WTC11 (cell line): ENCODE measurements around the gene RPL15. TPM values are rescaled to one million over a fixed set of nuclear protein-coding genes. Genes with fewer than 3 reads are reported as not detected.

ENCODE experiments used
- ATAC-seq: fragments of 200-7000 bp; cut with Tn5 transposase; 2 replicates; pipeline ENCODE4 v1.10.0; 2021; ENCODE audit warnings: mild to moderate bottlenecking, moderate library complexity
- CTCF ChIA-PET: fragments of 300-600 bp; sonication (Branson Sonifier 250); formaldehyde crosslinking; loops from one replicate; lab custom pipeline; 2021; ENCODE audit warnings: antibody characterized with exemption; lab: Charles Lee
- POLR2A ChIA-PET: fragments of 350-600 bp; sonication (Branson Sonifier 250); formaldehyde crosslinking; loops from one replicate; lab custom pipeline; 2021; ENCODE audit warnings: antibody characterized with exemption; lab: Charles Lee
- DNase-seq: peaks from one replicate; pipeline ENCODE4 v3.0.0; 2021; ENCODE audit warnings: low spot score
- H3K27ac Mint-ChIP-seq: 2 replicates; pipeline ENCODE4 v1.8.0; 2021; ENCODE audit warnings: mixed read lengths
- H3K27me3 Mint-ChIP-seq: 2 replicates; pipeline ENCODE4 v1.8.0; 2021; ENCODE audit warnings: low read depth, mild to moderate bottlenecking, moderate library complexity, mixed read lengths
- H3K36me3 Mint-ChIP-seq: 2 replicates; pipeline ENCODE4 v1.8.0; 2021; ENCODE audit warnings: mixed read lengths
- H3K4me1 Mint-ChIP-seq: 2 replicates; pipeline ENCODE4 v1.8.0; 2022; ENCODE audit warnings: mixed read lengths
- H3K4me3 Mint-ChIP-seq: 2 replicates; pipeline ENCODE4 v1.8.0; 2021; ENCODE audit warnings: mild to moderate bottlenecking, moderate library complexity, mixed read lengths
- H3K9me3 Mint-ChIP-seq: 2 replicates; pipeline ENCODE4 v1.8.0; 2021; ENCODE audit warnings: mixed read lengths
- CREB1 ChIP-seq: sonication (generic); formaldehyde crosslinking; IDR thresholded peaks from 2 replicates; pipeline ENCODE4 v1.8.0; 2023; ENCODE audit warnings: mild to moderate bottlenecking, missing genetic modification reagents
- EMX1 ChIP-seq: fragments of 250-450 bp; sonication (Bioruptor Pico); IDR thresholded peaks from 2 replicates; pipeline ENCODE4 v1.8.0; 2021; ENCODE audit warnings: mild to moderate bottlenecking
- ESRRA ChIP-seq: sonication (generic); formaldehyde crosslinking; IDR thresholded peaks from 2 replicates; pipeline ENCODE4 v1.8.1; 2022; ENCODE audit warnings: mild to moderate bottlenecking, missing genetic modification reagents, borderline replicate concordance
- NFE2L1 ChIP-seq: sonication (generic); formaldehyde crosslinking; IDR thresholded peaks from 2 replicates; pipeline ENCODE4 v1.8.1; 2023; ENCODE audit warnings: missing genetic modification reagents
- NR1H2 ChIP-seq: sonication (generic); formaldehyde crosslinking; IDR thresholded peaks from 2 replicates; pipeline ENCODE4 v1.9.0; 2021; ENCODE audit warnings: mild to moderate bottlenecking, moderate library complexity, missing genetic modification reagents
- total RNA-seq: library from RNA; stranded (reverse); gene quantifications from 3 replicates; pipeline ENCODE4 v1.2.3, GENCODE V29; 2021
- TF ChIP-seq, protein P1 (sequence below): sonication (generic); formaldehyde crosslinking; IDR thresholded peaks from 2 replicates; pipeline ENCODE4 v1.8.1; 2023; ENCODE audit warnings: mild to moderate bottlenecking, missing genetic modification reagents, moderate library complexity
- TF ChIP-seq, protein P2 (sequence below): sonication (generic); formaldehyde crosslinking; IDR thresholded peaks from 2 replicates; pipeline ENCODE4 v1.8.1; 2023; ENCODE audit warnings: mild to moderate bottlenecking, missing genetic modification reagents
- TF ChIP-seq, protein P3 (sequence below): sonication (generic); formaldehyde crosslinking; IDR thresholded peaks from 2 replicates; pipeline ENCODE4 v1.8.0; 2023; ENCODE audit warnings: missing genetic modification reagents, mild to moderate bottlenecking, borderline replicate concordance
- TF ChIP-seq, protein P4 (sequence below): sonication (generic); formaldehyde crosslinking; conservative IDR thresholded peaks from 2 replicates; pipeline ENCODE4 v1.8.1; 2023; ENCODE audit warnings: mild to moderate bottlenecking, low read depth, missing genetic modification reagents, moderate library complexity
- TF ChIP-seq, protein P5 (sequence below): fragments of 250-450 bp; sonication (Bioruptor Pico); conservative IDR thresholded peaks from 2 replicates; pipeline ENCODE4 v1.9.0; 2021; ENCODE audit warnings: mild to moderate bottlenecking
- TF ChIP-seq, protein P6 (sequence below): sonication (generic); formaldehyde crosslinking; IDR thresholded peaks from 2 replicates; pipeline ENCODE4 v1.8.1; 2022; ENCODE audit warnings: low read depth, mild to moderate bottlenecking, moderate library complexity, missing genetic modification reagents, borderline replicate concordance

Gene RPL15
- total RNA-seq, 1 experiment from 2014 or later, result 2,428 TPM

DNA sequence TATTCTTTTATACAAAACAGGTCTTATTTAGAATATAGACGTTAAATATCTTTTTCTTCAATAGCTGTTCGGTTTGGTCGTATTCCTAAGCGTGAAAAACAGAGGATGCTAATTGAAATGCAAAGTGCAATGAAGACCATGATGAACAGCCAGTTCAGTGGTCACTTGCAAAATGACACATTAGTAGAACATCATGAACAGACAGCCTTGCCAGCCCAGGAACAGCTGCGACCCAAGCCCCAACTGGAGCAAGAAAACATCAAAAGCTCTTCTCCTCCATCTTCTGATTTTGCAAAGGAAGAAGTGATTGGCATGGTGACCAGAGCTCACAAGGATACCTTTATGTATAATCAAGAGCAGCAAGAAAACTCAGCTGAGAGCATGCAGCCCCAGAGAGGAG lies 45.0 kb downstream of the RPL15 start (continued):
- TF ChIP-seq EMX1 (CRISPR knock-in tag), result no peak
- TF ChIP-seq, protein P1, sequence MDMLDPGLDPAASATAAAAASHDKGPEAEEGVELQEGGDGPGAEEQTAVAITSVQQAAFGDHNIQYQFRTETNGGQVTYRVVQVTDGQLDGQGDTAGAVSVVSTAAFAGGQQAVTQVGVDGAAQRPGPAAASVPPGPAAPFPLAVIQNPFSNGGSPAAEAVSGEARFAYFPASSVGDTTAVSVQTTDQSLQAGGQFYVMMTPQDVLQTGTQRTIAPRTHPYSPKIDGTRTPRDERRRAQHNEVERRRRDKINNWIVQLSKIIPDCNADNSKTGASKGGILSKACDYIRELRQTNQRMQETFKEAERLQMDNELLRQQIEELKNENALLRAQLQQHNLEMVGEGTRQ, result no peak
- no peak for TF ChIP-seq ESRRA (CRISPR knock-in tag)
- TF ChIP-seq, protein P2, sequence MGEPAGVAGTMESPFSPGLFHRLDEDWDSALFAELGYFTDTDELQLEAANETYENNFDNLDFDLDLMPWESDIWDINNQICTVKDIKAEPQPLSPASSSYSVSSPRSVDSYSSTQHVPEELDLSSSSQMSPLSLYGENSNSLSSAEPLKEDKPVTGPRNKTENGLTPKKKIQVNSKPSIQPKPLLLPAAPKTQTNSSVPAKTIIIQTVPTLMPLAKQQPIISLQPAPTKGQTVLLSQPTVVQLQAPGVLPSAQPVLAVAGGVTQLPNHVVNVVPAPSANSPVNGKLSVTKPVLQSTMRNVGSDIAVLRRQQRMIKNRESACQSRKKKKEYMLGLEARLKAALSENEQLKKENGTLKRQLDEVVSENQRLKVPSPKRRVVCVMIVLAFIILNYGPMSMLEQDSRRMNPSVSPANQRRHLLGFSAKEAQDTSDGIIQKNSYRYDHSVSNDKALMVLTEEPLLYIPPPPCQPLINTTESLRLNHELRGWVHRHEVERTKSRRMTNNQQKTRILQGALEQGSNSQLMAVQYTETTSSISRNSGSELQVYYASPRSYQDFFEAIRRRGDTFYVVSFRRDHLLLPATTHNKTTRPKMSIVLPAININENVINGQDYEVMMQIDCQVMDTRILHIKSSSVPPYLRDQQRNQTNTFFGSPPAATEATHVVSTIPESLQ (CRISPR knock-in tag), result no peak
- no peak for TF ChIP-seq NFE2L1 (CRISPR knock-in tag)
- TF ChIP-seq, protein P3, sequence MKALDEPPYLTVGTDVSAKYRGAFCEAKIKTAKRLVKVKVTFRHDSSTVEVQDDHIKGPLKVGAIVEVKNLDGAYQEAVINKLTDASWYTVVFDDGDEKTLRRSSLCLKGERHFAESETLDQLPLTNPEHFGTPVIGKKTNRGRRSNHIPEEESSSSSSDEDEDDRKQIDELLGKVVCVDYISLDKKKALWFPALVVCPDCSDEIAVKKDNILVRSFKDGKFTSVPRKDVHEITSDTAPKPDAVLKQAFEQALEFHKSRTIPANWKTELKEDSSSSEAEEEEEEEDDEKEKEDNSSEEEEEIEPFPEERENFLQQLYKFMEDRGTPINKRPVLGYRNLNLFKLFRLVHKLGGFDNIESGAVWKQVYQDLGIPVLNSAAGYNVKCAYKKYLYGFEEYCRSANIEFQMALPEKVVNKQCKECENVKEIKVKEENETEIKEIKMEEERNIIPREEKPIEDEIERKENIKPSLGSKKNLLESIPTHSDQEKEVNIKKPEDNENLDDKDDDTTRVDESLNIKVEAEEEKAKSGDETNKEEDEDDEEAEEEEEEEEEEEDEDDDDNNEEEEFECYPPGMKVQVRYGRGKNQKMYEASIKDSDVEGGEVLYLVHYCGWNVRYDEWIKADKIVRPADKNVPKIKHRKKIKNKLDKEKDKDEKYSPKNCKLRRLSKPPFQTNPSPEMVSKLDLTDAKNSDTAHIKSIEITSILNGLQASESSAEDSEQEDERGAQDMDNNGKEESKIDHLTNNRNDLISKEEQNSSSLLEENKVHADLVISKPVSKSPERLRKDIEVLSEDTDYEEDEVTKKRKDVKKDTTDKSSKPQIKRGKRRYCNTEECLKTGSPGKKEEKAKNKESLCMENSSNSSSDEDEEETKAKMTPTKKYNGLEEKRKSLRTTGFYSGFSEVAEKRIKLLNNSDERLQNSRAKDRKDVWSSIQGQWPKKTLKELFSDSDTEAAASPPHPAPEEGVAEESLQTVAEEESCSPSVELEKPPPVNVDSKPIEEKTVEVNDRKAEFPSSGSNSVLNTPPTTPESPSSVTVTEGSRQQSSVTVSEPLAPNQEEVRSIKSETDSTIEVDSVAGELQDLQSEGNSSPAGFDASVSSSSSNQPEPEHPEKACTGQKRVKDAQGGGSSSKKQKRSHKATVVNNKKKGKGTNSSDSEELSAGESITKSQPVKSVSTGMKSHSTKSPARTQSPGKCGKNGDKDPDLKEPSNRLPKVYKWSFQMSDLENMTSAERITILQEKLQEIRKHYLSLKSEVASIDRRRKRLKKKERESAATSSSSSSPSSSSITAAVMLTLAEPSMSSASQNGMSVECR (CRISPR knock-in tag), result no peak

DNA sequence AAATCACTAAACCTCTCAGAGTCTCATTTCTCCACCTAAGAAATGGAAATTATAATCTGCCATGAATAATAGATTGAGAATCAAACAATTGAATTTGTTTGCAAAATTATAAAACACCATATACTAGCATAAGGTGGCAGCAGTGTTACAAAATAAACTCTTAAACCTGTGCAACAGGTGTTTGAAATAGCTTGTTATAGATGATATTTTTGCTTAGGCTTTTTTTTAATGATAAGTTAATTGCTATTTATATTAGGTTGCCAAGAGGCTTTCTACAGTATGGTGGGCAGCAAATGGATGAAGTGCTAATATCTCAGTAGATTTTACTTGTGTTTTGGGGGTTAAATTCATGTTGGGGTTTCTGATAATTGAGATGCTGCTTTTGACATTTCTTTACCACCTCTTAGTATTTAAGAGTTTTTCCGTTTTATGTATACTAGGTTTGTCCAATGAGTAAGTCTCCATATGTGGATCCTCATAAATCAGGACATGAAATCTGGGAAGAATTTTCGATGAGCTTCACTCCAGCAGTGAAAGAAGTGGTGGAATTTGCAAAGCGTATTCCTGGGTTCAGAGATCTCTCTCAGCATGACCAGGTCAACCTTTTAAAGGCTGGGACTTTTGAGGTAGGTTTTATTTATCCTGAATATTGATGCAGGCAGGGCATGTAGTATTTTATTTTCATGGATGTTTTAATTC lies 47.8 kb downstream of the RPL15 start:
- no peak overlapping the region for H3K4me3 Mint-ChIP-seq
- no peaks in the 10 kb centered on the region for H3K9me3 Mint-ChIP-seq
- CTCF ChIA-PET, result interaction anchor here (0.6 kb wide), 3 partner anchors 9 to 556 kb away, joined by 3 read pairs; no protein-coding TSS in a partner anchor
- no peaks in the 10 kb centered on the region for H3K4me1 Mint-ChIP-seq
- H3K27me3 Mint-ChIP-seq, result no peaks in the 10 kb centered on the region
- TF ChIP-seq, protein P4, sequence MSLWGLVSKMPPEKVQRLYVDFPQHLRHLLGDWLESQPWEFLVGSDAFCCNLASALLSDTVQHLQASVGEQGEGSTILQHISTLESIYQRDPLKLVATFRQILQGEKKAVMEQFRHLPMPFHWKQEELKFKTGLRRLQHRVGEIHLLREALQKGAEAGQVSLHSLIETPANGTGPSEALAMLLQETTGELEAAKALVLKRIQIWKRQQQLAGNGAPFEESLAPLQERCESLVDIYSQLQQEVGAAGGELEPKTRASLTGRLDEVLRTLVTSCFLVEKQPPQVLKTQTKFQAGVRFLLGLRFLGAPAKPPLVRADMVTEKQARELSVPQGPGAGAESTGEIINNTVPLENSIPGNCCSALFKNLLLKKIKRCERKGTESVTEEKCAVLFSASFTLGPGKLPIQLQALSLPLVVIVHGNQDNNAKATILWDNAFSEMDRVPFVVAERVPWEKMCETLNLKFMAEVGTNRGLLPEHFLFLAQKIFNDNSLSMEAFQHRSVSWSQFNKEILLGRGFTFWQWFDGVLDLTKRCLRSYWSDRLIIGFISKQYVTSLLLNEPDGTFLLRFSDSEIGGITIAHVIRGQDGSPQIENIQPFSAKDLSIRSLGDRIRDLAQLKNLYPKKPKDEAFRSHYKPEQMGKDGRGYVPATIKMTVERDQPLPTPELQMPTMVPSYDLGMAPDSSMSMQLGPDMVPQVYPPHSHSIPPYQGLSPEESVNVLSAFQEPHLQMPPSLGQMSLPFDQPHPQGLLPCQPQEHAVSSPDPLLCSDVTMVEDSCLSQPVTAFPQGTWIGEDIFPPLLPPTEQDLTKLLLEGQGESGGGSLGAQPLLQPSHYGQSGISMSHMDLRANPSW (CRISPR knock-in tag), result no peak
- TF ChIP-seq NR1H2 (no peak), CREB1 (CRISPR knock-in tag) (no peak)
- TF ChIP-seq, protein P5, sequence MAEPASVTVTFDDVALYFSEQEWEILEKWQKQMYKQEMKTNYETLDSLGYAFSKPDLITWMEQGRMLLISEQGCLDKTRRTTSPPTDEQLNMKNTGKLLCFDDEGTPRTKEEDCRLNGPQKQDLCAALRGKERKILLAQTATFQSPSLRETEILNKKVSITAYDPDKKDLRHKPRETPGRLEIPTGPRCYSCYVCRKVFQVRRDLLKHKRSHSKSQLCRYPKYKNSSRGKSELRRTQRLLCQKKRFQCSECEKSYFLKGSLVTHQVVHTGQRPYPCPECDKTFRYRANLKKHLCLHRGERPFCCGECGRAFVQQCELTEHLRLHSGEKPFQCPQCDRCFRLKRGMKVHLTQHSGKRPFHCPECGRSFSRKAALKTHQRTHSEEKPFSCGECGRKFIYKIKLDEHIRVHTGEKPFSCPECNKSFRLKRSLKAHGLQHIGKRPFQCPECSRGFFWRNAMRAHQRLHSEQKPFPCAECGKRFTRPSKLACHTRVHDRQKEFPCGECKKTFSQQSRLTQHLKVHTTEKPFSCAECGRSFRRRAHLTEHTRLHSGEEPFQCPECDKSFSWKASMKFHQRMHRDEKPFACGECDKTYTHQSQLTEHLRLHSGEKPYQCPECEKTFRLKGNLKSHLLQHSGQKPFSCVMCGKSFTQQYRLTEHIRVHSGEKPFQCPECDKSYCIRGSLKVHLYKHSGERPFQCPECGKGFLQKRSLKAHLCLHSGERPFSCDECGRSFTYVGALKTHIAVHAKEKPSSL (CRISPR knock-in tag), result no peak
- TF ChIP-seq, protein P6, sequence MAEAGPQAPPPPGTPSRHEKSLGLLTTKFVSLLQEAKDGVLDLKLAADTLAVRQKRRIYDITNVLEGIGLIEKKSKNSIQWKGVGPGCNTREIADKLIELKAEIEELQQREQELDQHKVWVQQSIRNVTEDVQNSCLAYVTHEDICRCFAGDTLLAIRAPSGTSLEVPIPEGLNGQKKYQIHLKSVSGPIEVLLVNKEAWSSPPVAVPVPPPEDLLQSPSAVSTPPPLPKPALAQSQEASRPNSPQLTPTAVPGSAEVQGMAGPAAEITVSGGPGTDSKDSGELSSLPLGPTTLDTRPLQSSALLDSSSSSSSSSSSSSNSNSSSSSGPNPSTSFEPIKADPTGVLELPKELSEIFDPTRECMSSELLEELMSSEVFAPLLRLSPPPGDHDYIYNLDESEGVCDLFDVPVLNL (CRISPR knock-in tag), result no peak
- no peak overlapping the region for H3K27ac Mint-ChIP-seq
- ATAC-seq (no peak), DNase-seq (no peak)
- H3K36me3 Mint-ChIP-seq, result peaks cover 57% of the 10 kb centered on the region
- POLR2A ChIA-PET, result interaction anchor here (0.6 to 0.7 kb wide), 2 partner anchors 9 to 17 kb away, joined by 5 to 6 read pairs; no protein-coding TSS in a partner anchor
